SU-DHL-6 (cell line): ENCODE results near the gene LGR4.

Experiments
- H2AFZ ChIP-seq: fragments of 200-600 bp; sonication (generic); 2 replicates; pipeline ENCODE4 v1.6.1; 2014; ENCODE audit warnings: low read depth, mild to moderate bottlenecking, moderate library complexity, mixed read lengths, antibody characterized with exemption, low read length; ENCODE audit not compliant: severe bottlenecking
- H3F3A ChIP-seq: fragments of 200-600 bp; shearing (Covaris generic); 2 replicates; pipeline ENCODE4 v1.6.0; 2016; ENCODE audit warnings: antibody characterized with exemption, mild to moderate bottlenecking; ENCODE audit not compliant: insufficient read depth
- H3K27ac ChIP-seq: fragments of 200-600 bp; sonication (generic); 2 replicates; pipeline ENCODE4 v1.5.1; 2016; ENCODE audit warnings: low read depth, mild to moderate bottlenecking, low read length, moderate library complexity, mixed read lengths
- H3K27me3 ChIP-seq: fragments of 200-600 bp; sonication (generic), shearing (Covaris generic); 2 replicates; pipeline ENCODE4 v1.6.0; 2014; ENCODE audit warnings: mild to moderate bottlenecking, low read length
- H3K36me3 ChIP-seq: fragments of 200-600 bp; sonication (generic); 2 replicates; pipeline ENCODE4 v1.6.1; 2014; ENCODE audit warnings: mild to moderate bottlenecking, low read length, mixed read lengths
- H3K4me2 ChIP-seq: fragments of 300-600, 200-600 bp; shearing (Covaris generic), sonication (generic); 2 replicates; pipeline ENCODE4 v1.6.0; 2014; ENCODE audit warnings: low read length, low read depth, mild to moderate bottlenecking; ENCODE audit not compliant: poor library complexity, severe bottlenecking
- H3K4me3 ChIP-seq: fragments of 200-600 bp; sonication (generic); 2 replicates; pipeline ENCODE4 v1.5.1; 2014; ENCODE audit warnings: antibody characterized with exemption, low read length, mild to moderate bottlenecking, mixed read lengths; ENCODE audit not compliant: insufficient read depth, poor library complexity, severe bottlenecking
- H3K79me2 ChIP-seq: fragments of 200-600 bp; sonication (generic); 2 replicates; pipeline ENCODE4 v1.6.1; 2014; ENCODE audit warnings: mild to moderate bottlenecking, low read length, moderate library complexity; ENCODE audit not compliant: insufficient read depth
- H3K9ac ChIP-seq: fragments of 200-600 bp; sonication (generic); 2 replicates; pipeline ENCODE4 v1.7.0; 2014; ENCODE audit warnings: mild to moderate bottlenecking, low read length
- H3K9me2 ChIP-seq: fragments of 200-600 bp; sonication (generic); replicated peaks from 2 replicates; pipeline ENCODE4 v1.6.1; 2014; ENCODE audit warnings: low read length; ENCODE audit not compliant: insufficient read depth
- H3K9me3 ChIP-seq: fragments of 200-600 bp; sonication (generic); 2 replicates; pipeline ENCODE4 v1.6.1; 2014; ENCODE audit warnings: low read length, mixed read lengths; ENCODE audit not compliant: insufficient read depth
- H4K20me1 ChIP-seq: fragments of 200-600 bp; sonication (generic); 2 replicates; pipeline ENCODE4 v1.6.1; 2014; ENCODE audit warnings: low read depth, mild to moderate bottlenecking, antibody characterized with exemption, low read length, moderate library complexity, mixed read lengths
- EZH2phosphoT487 ChIP-seq: fragments of 200-600 bp; sonication (generic), shearing (Covaris generic); conservative IDR thresholded peaks from 2 replicates; pipeline ENCODE4 v1.6.1; 2018; ENCODE audit warnings: mild to moderate bottlenecking, antibody characterized with exemption, low read length, moderate library complexity, mixed read lengths
- TF ChIP-seq, protein P1 (sequence below): fragments of 200-600 bp; sonication (generic); IDR thresholded peaks from one replicate; pipeline ENCODE4 v1.5.1; 2017; ENCODE audit warnings: antibody characterized with exemption, mild to moderate bottlenecking, low read length, moderate library complexity; ENCODE audit not compliant: insufficient read depth, poor library complexity, severe bottlenecking

LGR4 gene

DNA sequence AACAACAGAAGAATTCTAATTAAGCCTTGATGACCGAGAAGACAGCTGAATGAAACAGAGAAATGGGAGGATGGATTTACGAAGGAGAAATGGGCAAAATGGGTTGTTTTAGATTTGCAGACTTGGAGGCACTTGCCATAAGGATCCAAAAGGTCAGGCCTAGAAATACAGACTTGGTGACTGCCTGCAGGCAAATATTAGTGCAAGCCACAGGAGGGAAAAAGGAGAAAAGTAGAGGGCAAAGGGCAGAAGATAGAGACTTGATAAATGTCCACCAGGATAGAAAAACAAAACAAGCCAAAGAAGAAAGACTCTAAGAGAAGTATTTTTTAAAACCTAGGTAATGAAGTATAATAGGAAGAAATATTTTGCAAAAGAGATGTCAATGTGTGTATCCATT lies 122.7 kb downstream of the LGR4 start:
- TF ChIP-seq EZH2phosphoT487: no peak
- TF ChIP-seq, protein P1, sequence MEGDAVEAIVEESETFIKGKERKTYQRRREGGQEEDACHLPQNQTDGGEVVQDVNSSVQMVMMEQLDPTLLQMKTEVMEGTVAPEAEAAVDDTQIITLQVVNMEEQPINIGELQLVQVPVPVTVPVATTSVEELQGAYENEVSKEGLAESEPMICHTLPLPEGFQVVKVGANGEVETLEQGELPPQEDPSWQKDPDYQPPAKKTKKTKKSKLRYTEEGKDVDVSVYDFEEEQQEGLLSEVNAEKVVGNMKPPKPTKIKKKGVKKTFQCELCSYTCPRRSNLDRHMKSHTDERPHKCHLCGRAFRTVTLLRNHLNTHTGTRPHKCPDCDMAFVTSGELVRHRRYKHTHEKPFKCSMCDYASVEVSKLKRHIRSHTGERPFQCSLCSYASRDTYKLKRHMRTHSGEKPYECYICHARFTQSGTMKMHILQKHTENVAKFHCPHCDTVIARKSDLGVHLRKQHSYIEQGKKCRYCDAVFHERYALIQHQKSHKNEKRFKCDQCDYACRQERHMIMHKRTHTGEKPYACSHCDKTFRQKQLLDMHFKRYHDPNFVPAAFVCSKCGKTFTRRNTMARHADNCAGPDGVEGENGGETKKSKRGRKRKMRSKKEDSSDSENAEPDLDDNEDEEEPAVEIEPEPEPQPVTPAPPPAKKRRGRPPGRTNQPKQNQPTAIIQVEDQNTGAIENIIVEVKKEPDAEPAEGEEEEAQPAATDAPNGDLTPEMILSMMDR: no peak
- H3K36me3 ChIP-seq: peaks cover 15% of the 10 kb centered on the region; the same call in 1 of the 2 replicates
- no peak overlapping the region for H3K4me3 ChIP-seq
- H4K20me1 ChIP-seq: no peaks in the 10 kb centered on the region
- no peak overlapping the region for H2AFZ ChIP-seq
- H3K4me2 ChIP-seq: no peak overlapping the region
- H3K9ac ChIP-seq: no peak overlapping the region
- no peaks in the 10 kb centered on the region for H3K9me3 ChIP-seq
- no peaks in the 10 kb centered on the region for H3K79me2 ChIP-seq
- H3K27me3 ChIP-seq: no peaks in the 10 kb centered on the region
- H3K9me2 ChIP-seq: no peaks in the 10 kb centered on the region
- H3F3A ChIP-seq: 0 out of 2 replicates have a peak, but pooled peaks cover 3% of the 10 kb centered on the region
- no peak overlapping the region for H3K27ac ChIP-seq

DNA sequence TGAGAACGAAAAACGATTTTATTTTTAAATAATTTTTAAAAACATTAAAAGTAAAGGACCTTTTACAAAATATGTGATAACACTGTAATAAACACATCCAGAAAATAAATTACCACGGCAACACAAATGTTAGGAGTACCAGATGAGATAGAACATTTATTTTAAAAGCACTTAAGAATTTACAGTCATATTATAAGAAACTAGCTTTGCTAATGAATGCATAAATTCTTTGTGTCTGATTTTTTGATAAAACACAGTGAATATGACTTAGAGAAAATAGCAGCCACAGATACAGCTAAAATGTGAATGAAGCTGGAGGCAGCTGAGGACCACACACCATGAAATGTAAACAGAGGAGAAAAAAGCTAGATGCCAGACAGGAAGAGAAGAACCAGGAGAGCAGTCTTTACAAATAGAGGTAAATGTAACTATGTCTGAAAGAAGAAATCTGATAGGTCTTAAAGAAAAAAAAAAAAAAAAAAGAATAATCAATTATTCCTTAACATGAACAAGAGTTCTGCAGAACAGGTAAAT lies 124.2 kb downstream of the LGR4 start:
- Histone ChIP-seq H3K4me3 (no peak overlapping the region), H3K4me2 (no peak overlapping the region), H4K20me1 (no peaks in the 10 kb centered on the region)

DNA sequence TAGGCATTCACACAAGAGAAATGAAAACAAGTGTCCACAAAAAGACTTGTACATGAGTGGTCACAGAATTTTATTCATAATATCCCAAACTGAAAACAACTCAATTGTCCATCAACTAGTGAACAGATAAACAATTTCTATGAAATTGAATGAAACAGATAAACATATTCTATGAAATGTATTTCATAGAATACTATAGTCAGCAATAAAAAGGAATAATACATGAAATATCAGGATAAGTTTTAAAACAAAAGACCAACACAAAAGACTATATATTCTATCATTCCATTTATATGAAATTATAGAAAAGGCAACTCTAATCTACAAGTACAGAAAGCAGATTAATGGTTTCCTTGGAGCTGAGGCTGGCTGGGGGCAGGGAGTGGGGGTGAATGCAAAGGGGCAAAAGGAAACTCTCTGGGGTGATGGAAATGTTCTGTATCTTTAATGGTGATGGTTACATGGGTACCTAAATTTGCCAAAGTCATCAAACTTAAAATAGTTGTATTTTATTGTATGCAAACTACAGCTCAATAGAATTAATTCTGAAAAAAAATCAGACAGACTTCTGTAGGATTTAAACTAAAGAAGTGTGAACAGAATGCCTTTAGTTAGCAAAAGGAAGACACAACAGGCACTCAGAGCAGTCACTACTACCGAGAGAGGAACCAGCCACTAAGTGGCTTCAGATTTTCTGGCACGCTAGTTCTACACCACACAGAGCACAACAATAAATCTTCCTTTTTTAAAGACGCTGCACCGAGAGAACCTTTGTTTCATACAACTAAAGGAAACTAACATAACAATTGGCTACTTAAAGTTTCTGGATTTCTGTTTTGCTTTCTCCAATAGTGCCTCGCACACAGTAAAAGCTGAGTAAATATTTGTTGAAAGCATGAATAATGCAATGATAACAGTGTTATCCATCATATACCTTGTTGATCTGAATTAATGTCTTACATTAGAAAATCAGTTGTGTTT lies 124.9 kb downstream of the LGR4 start:
- no peak overlapping the region for H2AFZ ChIP-seq
- no peak overlapping the region for H3K4me3 ChIP-seq
- no peaks in the 10 kb centered on the region for H3K27me3 ChIP-seq
- no peak overlapping the region for H3K27ac ChIP-seq
- no peaks in the 10 kb centered on the region for H3K79me2 ChIP-seq
- H4K20me1 ChIP-seq: no peaks in the 10 kb centered on the region
- TF ChIP-seq, protein P1: no peak
- no peak for TF ChIP-seq EZH2phosphoT487
- no peaks in the 10 kb centered on the region for H3K9me3 ChIP-seq
- no peak overlapping the region for H3K9ac ChIP-seq
- H3K4me2 ChIP-seq: no peak overlapping the region
- no peaks in the 10 kb centered on the region for H3K9me2 ChIP-seq
- H3K36me3 ChIP-seq: peaks cover 15% of the 10 kb centered on the region; the same call in 1 of the 2 replicates
- H3F3A ChIP-seq: 0 out of 2 replicates have a peak, but pooled peaks cover 3% of the 10 kb centered on the region

More for the DNA sequence above, 124.2 kb downstream of the LGR4 start:
- H2AFZ ChIP-seq: no peak overlapping the region
- H3K9ac ChIP-seq: no peak overlapping the region
- no peaks in the 10 kb centered on the region for H3K79me2 ChIP-seq
- peaks cover 15% of the 10 kb centered on the region; the same call in 1 of the 2 replicates for H3K36me3 ChIP-seq
- H3K9me3 ChIP-seq: no peaks in the 10 kb centered on the region
- 0 out of 2 replicates have a peak, but pooled peaks cover 3% of the 10 kb centered on the region for H3F3A ChIP-seq
- H3K27ac ChIP-seq: no peak overlapping the region
- no peaks in the 10 kb centered on the region for H3K9me2 ChIP-seq
- TF ChIP-seq, protein P1: no peak
- TF ChIP-seq EZH2phosphoT487: no peak
- H3K27me3 ChIP-seq: no peaks in the 10 kb centered on the region
